ENCODE results near the gene PRKCE. TPM values are rescaled to one million over a fixed set of nuclear protein-coding genes. Genes with fewer than 3 reads are reported as not detected.

PRKCE gene
- polyA plus RNA-seq, 2 donors = 2.6 to 2.9 TPM

GRCh38 chr2:45614330-45614729 lies 37.1 kb upstream of the PRKCE start:
- H3K27me3 ChIP-seq (ENCODE audit: control insufficient read depth in 1 of 2, insufficient read depth in 2 of 2, low read length in 2 of 2) = no peaks in the 10 kb centered on the region
- H3K36me3 ChIP-seq (ENCODE audit: control insufficient read depth in 2 of 2, insufficient read depth in 2 of 2, low read length in 1 of 2) = no peaks in the 10 kb centered on the region
- 40 to 50% methylated on average over 1 of the region's 1 CpG for WGBS, 2 donors
- no peak overlapping the region for H3K4me3 ChIP-seq (ENCODE audit: low read depth in 1 of 2, low read length in 2 of 2)
- no peak overlapping the region for H3K27ac ChIP-seq (ENCODE audit: low read depth in 2 of 2, low read length in 1 of 2)
- no peaks in the 10 kb centered on the region for H3K9me3 ChIP-seq (ENCODE audit: control insufficient read depth in 2 of 2, insufficient read depth in 1 of 2, low read depth in 1 of 2, low read length in 1 of 2)
- no peaks in the 10 kb centered on the region for H3K4me1 ChIP-seq (ENCODE audit: control insufficient read depth in 2 of 2, insufficient read depth in 2 of 2, low read length in 1 of 2)

GRCh38 chr2:45614871-45615415 lies 36.5 kb upstream of the PRKCE start:
- no peak overlapping the region for H3K4me3 ChIP-seq (ENCODE audit: low read depth in 1 of 2, low read length in 2 of 2)
- no peaks in the 10 kb centered on the region for H3K9me3 ChIP-seq (ENCODE audit: control insufficient read depth in 2 of 2, insufficient read depth in 1 of 2, low read depth in 1 of 2, low read length in 1 of 2)
- H3K27me3 ChIP-seq (ENCODE audit: control insufficient read depth in 1 of 2, insufficient read depth in 2 of 2, low read length in 2 of 2) = no peaks in the 10 kb centered on the region
- no peaks in the 10 kb centered on the region for H3K36me3 ChIP-seq (ENCODE audit: control insufficient read depth in 2 of 2, insufficient read depth in 2 of 2, low read length in 1 of 2)
- no peaks in the 10 kb centered on the region for H3K4me1 ChIP-seq (ENCODE audit: control insufficient read depth in 2 of 2, insufficient read depth in 2 of 2, low read length in 1 of 2)
- 71 to 73% methylated on average over 3 of the region's 3 CpGs for WGBS, 2 donors
- H3K27ac ChIP-seq (ENCODE audit: low read depth in 2 of 2, low read length in 1 of 2) = no peak overlapping the region

GRCh38 chr2:45616658-45617411 lies 34.6 kb upstream of the PRKCE start:
- no peaks in the 10 kb centered on the region for H3K27me3 ChIP-seq (ENCODE audit: control insufficient read depth in 1 of 2, insufficient read depth in 2 of 2, low read length in 2 of 2)
- no peaks in the 10 kb centered on the region for H3K9me3 ChIP-seq (ENCODE audit: control insufficient read depth in 2 of 2, insufficient read depth in 1 of 2, low read depth in 1 of 2, low read length in 1 of 2)
- H3K36me3 ChIP-seq (ENCODE audit: control insufficient read depth in 2 of 2, insufficient read depth in 2 of 2, low read length in 1 of 2) = no peaks in the 10 kb centered on the region
- WGBS, 2 donors = 37 to 44% methylated on average over 4 of the region's 4 CpGs
- H3K27ac ChIP-seq (ENCODE audit: low read depth in 2 of 2, low read length in 1 of 2) = no peak overlapping the region
- no peak overlapping the region for H3K4me3 ChIP-seq (ENCODE audit: low read depth in 1 of 2, low read length in 2 of 2)
- H3K4me1 ChIP-seq (ENCODE audit: control insufficient read depth in 2 of 2, insufficient read depth in 2 of 2, low read length in 1 of 2) = no peaks in the 10 kb centered on the region

GRCh38 chr2:45617496-45617895 lies 34.0 kb upstream of the PRKCE start:
- no peaks in the 10 kb centered on the region for H3K4me1 ChIP-seq (ENCODE audit: control insufficient read depth in 2 of 2, insufficient read depth in 2 of 2, low read length in 1 of 2)
- no peaks in the 10 kb centered on the region for H3K27me3 ChIP-seq (ENCODE audit: control insufficient read depth in 1 of 2, insufficient read depth in 2 of 2, low read length in 2 of 2)
- no peak overlapping the region for H3K27ac ChIP-seq (ENCODE audit: low read depth in 2 of 2, low read length in 1 of 2)
- no peaks in the 10 kb centered on the region for H3K36me3 ChIP-seq (ENCODE audit: control insufficient read depth in 2 of 2, insufficient read depth in 2 of 2, low read length in 1 of 2)
- H3K9me3 ChIP-seq (ENCODE audit: control insufficient read depth in 2 of 2, insufficient read depth in 1 of 2, low read depth in 1 of 2, low read length in 1 of 2) = no peaks in the 10 kb centered on the region
- H3K4me3 ChIP-seq (ENCODE audit: low read depth in 1 of 2, low read length in 2 of 2) = no peak overlapping the region
- WGBS, 2 donors = 35 to 48% methylated on average over 2 of the region's 2 CpGs

GRCh38 chr2:45622336-45623075 lies 29.0 kb upstream of the PRKCE start:
- no peak overlapping the region for H3K27ac ChIP-seq (ENCODE audit: low read depth in 2 of 2, low read length in 1 of 2)
- 88 to 95% methylated on average over 6 of the region's 6 CpGs for WGBS, 2 donors
- no peaks in the 10 kb centered on the region for H3K9me3 ChIP-seq (ENCODE audit: control insufficient read depth in 2 of 2, insufficient read depth in 1 of 2, low read depth in 1 of 2, low read length in 1 of 2)
- no peak overlapping the region for H3K4me3 ChIP-seq (ENCODE audit: low read depth in 1 of 2, low read length in 2 of 2)
- no peaks in the 10 kb centered on the region for H3K4me1 ChIP-seq (ENCODE audit: control insufficient read depth in 2 of 2, insufficient read depth in 2 of 2, low read length in 1 of 2)
- H3K27me3 ChIP-seq (ENCODE audit: control insufficient read depth in 1 of 2, insufficient read depth in 2 of 2, low read length in 2 of 2) = no peaks in the 10 kb centered on the region
- H3K36me3 ChIP-seq (ENCODE audit: control insufficient read depth in 2 of 2, insufficient read depth in 2 of 2, low read length in 1 of 2) = no peaks in the 10 kb centered on the region

- H3K36me3 ChIP-seq (ENCODE audit: control insufficient read depth in 2 of 2, insufficient read depth in 2 of 2, low read length in 1 of 2) = no peaks in the 10 kb centered on the region
- H3K4me1 ChIP-seq (ENCODE audit: control insufficient read depth in 2 of 2, insufficient read depth in 2 of 2, low read length in 1 of 2) = no peaks in the 10 kb centered on the region
- no peaks in the 10 kb centered on the region for H3K9me3 ChIP-seq (ENCODE audit: control insufficient read depth in 2 of 2, insufficient read depth in 1 of 2, low read depth in 1 of 2, low read length in 1 of 2)
- no peak overlapping the region for H3K4me3 ChIP-seq (ENCODE audit: low read depth in 1 of 2, low read length in 2 of 2)
- no peaks in the 10 kb centered on the region for H3K27me3 ChIP-seq (ENCODE audit: control insufficient read depth in 1 of 2, insufficient read depth in 2 of 2, low read length in 2 of 2)
- WGBS, 2 donors = 82 to 84% methylated on average over 3 of the region's 3 CpGs
- no peak overlapping the region for H3K27ac ChIP-seq (ENCODE audit: low read depth in 2 of 2, low read length in 1 of 2)
These were observed 28.4 kb upstream of the PRKCE start for GRCh38 chr2:45623098-45623497.

- Histone ChIP-seq H3K9me3 (ENCODE audit: control insufficient read depth in 2 of 2, insufficient read depth in 1 of 2, low read depth in 1 of 2, low read length in 1 of 2) (no peaks in the 10 kb centered on the region), H3K4me3 (ENCODE audit: low read depth in 1 of 2, low read length in 2 of 2) (no peak overlapping the region), H3K4me1 (ENCODE audit: control insufficient read depth in 2 of 2, insufficient read depth in 2 of 2, low read length in 1 of 2) (no peaks in the 10 kb centered on the region), H3K27ac (ENCODE audit: low read depth in 2 of 2, low read length in 1 of 2) (no peak overlapping the region), H3K36me3 (ENCODE audit: control insufficient read depth in 2 of 2, insufficient read depth in 2 of 2, low read length in 1 of 2) (no peaks in the 10 kb centered on the region), H3K27me3 (ENCODE audit: control insufficient read depth in 1 of 2, insufficient read depth in 2 of 2, low read length in 2 of 2) (no peaks in the 10 kb centered on the region)
These were observed 25.7 kb upstream of the PRKCE start for GRCh38 chr2:45625824-45626223.

- H3K27ac ChIP-seq (ENCODE audit: low read depth in 2 of 2, low read length in 1 of 2) = no peak overlapping the region
- no peak overlapping the region for H3K4me3 ChIP-seq (ENCODE audit: low read depth in 1 of 2, low read length in 2 of 2)
- no peaks in the 10 kb centered on the region for H3K27me3 ChIP-seq (ENCODE audit: control insufficient read depth in 1 of 2, insufficient read depth in 2 of 2, low read length in 2 of 2)
- no peaks in the 10 kb centered on the region for H3K9me3 ChIP-seq (ENCODE audit: control insufficient read depth in 2 of 2, insufficient read depth in 1 of 2, low read depth in 1 of 2, low read length in 1 of 2)
- no peaks in the 10 kb centered on the region for H3K36me3 ChIP-seq (ENCODE audit: control insufficient read depth in 2 of 2, insufficient read depth in 2 of 2, low read length in 1 of 2)
- no peaks in the 10 kb centered on the region for H3K4me1 ChIP-seq (ENCODE audit: control insufficient read depth in 2 of 2, insufficient read depth in 2 of 2, low read length in 1 of 2)
- WGBS, 2 donors = 66 to 73% methylated on average over 8 of the region's 8 CpGs
These were observed 24.9 kb upstream of the PRKCE start for GRCh38 chr2:45626387-45627221.

GRCh38 chr2:45627911-45628310 lies 23.6 kb upstream of the PRKCE start:
- WGBS, 2 donors = 84 to 85% methylated on average over 1 of the region's 1 CpG
- Histone ChIP-seq H3K27ac (ENCODE audit: low read depth in 2 of 2, low read length in 1 of 2) (no peak overlapping the region), H3K9me3 (ENCODE audit: control insufficient read depth in 2 of 2, insufficient read depth in 1 of 2, low read depth in 1 of 2, low read length in 1 of 2) (no peaks in the 10 kb centered on the region), H3K4me1 (ENCODE audit: control insufficient read depth in 2 of 2, insufficient read depth in 2 of 2, low read length in 1 of 2) (no peaks in the 10 kb centered on the region), H3K27me3 (ENCODE audit: control insufficient read depth in 1 of 2, insufficient read depth in 2 of 2, low read length in 2 of 2) (no peaks in the 10 kb centered on the region), H3K36me3 (ENCODE audit: control insufficient read depth in 2 of 2, insufficient read depth in 2 of 2, low read length in 1 of 2) (no peaks in the 10 kb centered on the region), H3K4me3 (ENCODE audit: low read depth in 1 of 2, low read length in 2 of 2) (no peak overlapping the region)

Measured in esophagus (tissue), 2 donors.